Mesendoderm (in vitro differentiated cells): ENCODE results near the gene RNF150.

Experiments used
- DNase-seq: peaks from one replicate; pipeline ENCODE4 v3.0.0; 2013
- H2AK5ac ChIP-seq: 2 replicates; pipeline ENCODE4 v1.6.1; 2013; ENCODE audit warnings: low read length, inconsistent platforms
- H2BK120ac ChIP-seq: 2 replicates; pipeline ENCODE4 v1.6.1; 2013; ENCODE audit warnings: low read depth, mild to moderate bottlenecking, low read length, moderate library complexity, mixed read lengths
- H2BK15ac ChIP-seq: replicated peaks from 2 replicates; pipeline ENCODE4 v1.6.1; 2013; ENCODE audit warnings: low read depth, mild to moderate bottlenecking, moderate library complexity
- H2BK5ac ChIP-seq: 2 replicates; pipeline ENCODE4 v1.6.1; 2013; ENCODE audit warnings: low read length, inconsistent platforms
- H3K18ac ChIP-seq: 2 replicates; pipeline ENCODE4 v1.6.1; 2013; ENCODE audit warnings: mild to moderate bottlenecking, low read length, mixed read lengths
- H3K23ac ChIP-seq: one replicate; pipeline ENCODE4 v1.6.1; 2013; ENCODE audit warnings: low read length
- H3K27ac ChIP-seq: 2 replicates; pipeline ENCODE4 v1.5.1; 2013; ENCODE audit warnings: low read depth, mild to moderate bottlenecking, inconsistent platforms, low read length, moderate library complexity
- H3K27me3 ChIP-seq: 2 replicates; pipeline ENCODE4 v1.6.1; 2013; ENCODE audit warnings: low read length, control low read depth, mild to moderate bottlenecking, inconsistent platforms; ENCODE audit not compliant: insufficient read depth, poor library complexity
- H3K36me3 ChIP-seq: 2 replicates; pipeline ENCODE4 v1.6.1; 2013; ENCODE audit warnings: low read length, inconsistent platforms; ENCODE audit not compliant: control insufficient read depth, insufficient read depth
- H3K4ac ChIP-seq: one replicate; pipeline ENCODE4 v1.6.1; 2013; ENCODE audit warnings: low read depth, mild to moderate bottlenecking, low read length, moderate library complexity
- H3K4me1 ChIP-seq: 2 replicates; pipeline ENCODE4 v1.6.1; 2013; ENCODE audit warnings: low read depth, low read length, inconsistent platforms; ENCODE audit not compliant: control insufficient read depth
- H3K4me2 ChIP-seq: 2 replicates; pipeline ENCODE4 v1.6.1; 2013; ENCODE audit warnings: low read length
- H3K4me3 ChIP-seq: 2 replicates; pipeline ENCODE4 v1.5.1; 2013; ENCODE audit warnings: mild to moderate bottlenecking, low read length
- H3K56ac ChIP-seq: one replicate; pipeline ENCODE4 v1.6.1; 2013; ENCODE audit warnings: low read length
- H3K79me1 ChIP-seq: 2 replicates; pipeline ENCODE4 v1.6.1; 2013; ENCODE audit warnings: low read length, inconsistent platforms
- H3K79me2 ChIP-seq: 2 replicates; pipeline ENCODE4 v1.6.1; 2013; ENCODE audit warnings: mild to moderate bottlenecking, low read length; ENCODE audit not compliant: control insufficient read depth, insufficient read depth
- H3K9ac ChIP-seq: 2 replicates; pipeline ENCODE4 v1.6.1; 2013; ENCODE audit warnings: low read length, inconsistent platforms
- H4K5ac ChIP-seq: one replicate; pipeline ENCODE4 v1.6.1; 2013; ENCODE audit warnings: low read length
- H4K8ac ChIP-seq: one replicate; pipeline ENCODE4 v1.6.1; 2013; ENCODE audit warnings: low read depth, mild to moderate bottlenecking, control low read depth, low read length, moderate library complexity
- WGBS: extraction: QIAGEN DNeasy Blood & Tissue Kit; methylation state at CpG from one replicate; pipeline ENCODE4 v1.1.7; 2013; ENCODE audit warnings: low lambda C conversion rate, missing lambda C conversion rate; ENCODE audit not compliant: insufficient coverage; ENCODE audit errors: extremely low coverage; 5-methylcytosine and 5-hydroxymethylcytosine counted together

Gene RNF150

GRCh38 chr4:140980426-140981200, 152.7 kb downstream of the RNF150 start:
- WGBS = no CpG with 5 or more reads among the region's 5 CpGs
- Histone ChIP-seq H3K4ac (no peak overlapping the region), H3K27ac (no peak overlapping the region), H3K79me2 (no peaks in the 10 kb centered on the region), H3K56ac (no peak overlapping the region), H4K8ac (no peak overlapping the region), H2BK5ac (no peak overlapping the region), H4K5ac (no peak overlapping the region), H3K36me3 (no peaks in the 10 kb centered on the region), H3K4me2 (no peak overlapping the region), H2BK120ac (no peak overlapping the region), H2AK5ac (no peak overlapping the region), H2BK15ac (no peak overlapping the region), H3K9ac (no peak overlapping the region), H3K18ac (no peak overlapping the region), H3K79me1 (no peaks in the 10 kb centered on the region), H3K4me3 (no peak overlapping the region), H3K23ac (no peak overlapping the region), H3K4me1 (no peaks in the 10 kb centered on the region), H3K27me3 (no peaks in the 10 kb centered on the region)
- DNase-seq = no peak

- Histone ChIP-seq H3K79me2 (no peaks in the 10 kb centered on the region), H2AK5ac (no peak overlapping the region), H4K5ac (no peak overlapping the region), H3K4me3 (no peak overlapping the region), H3K4me2 (no peak overlapping the region), H2BK15ac (no peak overlapping the region), H4K8ac (no peak overlapping the region), H3K27me3 (no peaks in the 10 kb centered on the region), H3K79me1 (no peaks in the 10 kb centered on the region), H3K27ac (no peak overlapping the region), H3K56ac (no peak overlapping the region), H3K23ac (no peak overlapping the region), H2BK120ac (no peak overlapping the region), H3K4ac (no peak overlapping the region), H3K9ac (no peak overlapping the region), H2BK5ac (no peak overlapping the region), H3K4me1 (no peaks in the 10 kb centered on the region), H3K36me3 (no peaks in the 10 kb centered on the region), H3K18ac (no peak overlapping the region)
- DNase-seq = no peak
- WGBS = no CpG with 5 or more reads among the region's 2 CpGs
Measured at GRCh38 chr4:140976768-140977167, 156.5 kb downstream of the RNF150 start.

GRCh38 chr4:140971077-140971792, 162.0 kb downstream of the RNF150 start:
- H3K4ac ChIP-seq = no peak overlapping the region
- H4K8ac ChIP-seq = no peak overlapping the region
- no peak overlapping the region for H2AK5ac ChIP-seq
- H4K5ac ChIP-seq = no peak overlapping the region
- no CpG with 5 or more reads among the region's 3 CpGs for WGBS
- no peak overlapping the region for H2BK120ac ChIP-seq
- no peak overlapping the region for H3K27ac ChIP-seq
- no peaks in the 10 kb centered on the region for H3K36me3 ChIP-seq
- H3K23ac ChIP-seq = no peak overlapping the region
- no peak overlapping the region for H3K56ac ChIP-seq
- H2BK5ac ChIP-seq = no peak overlapping the region
- H3K4me3 ChIP-seq = no peak overlapping the region
- H3K79me2 ChIP-seq = no peaks in the 10 kb centered on the region
- H3K27me3 ChIP-seq = no peaks in the 10 kb centered on the region
- no peak overlapping the region for H3K18ac ChIP-seq
- H2BK15ac ChIP-seq = no peak overlapping the region
- DNase-seq = peak; percentile 14
- no peak overlapping the region for H3K9ac ChIP-seq
- no peak overlapping the region for H3K4me2 ChIP-seq
- H3K79me1 ChIP-seq = no peaks in the 10 kb centered on the region
- H3K4me1 ChIP-seq = no peaks in the 10 kb centered on the region

GRCh38 chr4:140969296-140969695, 164.0 kb downstream of the RNF150 start:
- Histone ChIP-seq H3K9ac (no peak overlapping the region), H3K79me1 (no peaks in the 10 kb centered on the region), H2BK15ac (no peak overlapping the region), H3K4me1 (no peaks in the 10 kb centered on the region), H2BK5ac (no peak overlapping the region), H3K56ac (no peak overlapping the region), H3K36me3 (no peaks in the 10 kb centered on the region), H3K27me3 (no peaks in the 10 kb centered on the region), H3K4ac (no peak overlapping the region), H3K18ac (no peak overlapping the region), H2BK120ac (no peak overlapping the region), H3K79me2 (no peaks in the 10 kb centered on the region), H3K4me3 (no peak overlapping the region), H4K5ac (no peak overlapping the region), H3K27ac (no peak overlapping the region), H3K23ac (no peak overlapping the region), H3K4me2 (no peak overlapping the region), H2AK5ac (no peak overlapping the region), H4K8ac (no peak overlapping the region)
- DNase-seq = no peak
- no CpG with 5 or more reads among the region's 3 CpGs for WGBS

- Histone ChIP-seq H3K18ac (no peak overlapping the region), H4K8ac (no peak overlapping the region), H3K56ac (no peak overlapping the region), H3K79me2 (no peaks in the 10 kb centered on the region), H3K4ac (no peak overlapping the region), H2BK5ac (no peak overlapping the region), H3K23ac (no peak overlapping the region), H3K79me1 (no peaks in the 10 kb centered on the region), H3K36me3 (no peaks in the 10 kb centered on the region), H4K5ac (no peak overlapping the region), H3K27me3 (no peaks in the 10 kb centered on the region), H3K4me2 (no peak overlapping the region), H2BK15ac (no peak overlapping the region), H3K4me3 (no peak overlapping the region), H3K27ac (no peak overlapping the region), H2AK5ac (no peak overlapping the region), H3K9ac (no peak overlapping the region), H2BK120ac (no peak overlapping the region), H3K4me1 (no peaks in the 10 kb centered on the region)
- no peak for DNase-seq
- WGBS = no CpG with 5 or more reads among the region's 3 CpGs
Measured at GRCh38 chr4:140968371-140968770, 164.9 kb downstream of the RNF150 start.
